CD4-positive, alpha-beta memory T cell (primary cell): Measurements from ENCODE around the gene SNRPN. TPM values are rescaled to one million over a fixed set of nuclear protein-coding genes. Genes with fewer than 3 reads are reported as not detected.
"Not testable (repeated sequence)": the region's sequence is repeated elsewhere in the genome, so short reads cannot be mapped to it uniquely, and the experiment has no call there.

Source experiments
- CTCF ChIA-PET: fragments of 350-600 bp; sonication (Branson Sonifier 250); formaldehyde crosslinking; loops from one replicate; lab custom pipeline; 2021; ENCODE audit warnings: inconsistent platforms; ENCODE audit not compliant: partially characterized antibody; lab: Charles Lee
- POLR2A ChIA-PET: fragments of 350-600 bp; sonication (Branson Sonifier 250); formaldehyde crosslinking; loops from one replicate; lab custom pipeline; 2021; ENCODE audit not compliant: partially characterized antibody; lab: Charles Lee
- DNase-seq, 5 donors: peaks; one replicate each; pipeline versions ENCODE4 v3.0.0 to v3.0.0-alpha.2; 2020 to 2022; ENCODE audit warnings: mixed read lengths in 1 of 5
- H3K27ac ChIP-seq: one replicate; pipeline ENCODE4 v1.7.0; 2013; ENCODE audit warnings: low read depth, low read length
- H3K27me3 ChIP-seq: 2 replicates; pipeline ENCODE4 v1.7.0; 2013; ENCODE audit warnings: mild to moderate bottlenecking, low read length, moderate library complexity; ENCODE audit not compliant: insufficient read depth
- H3K36me3 ChIP-seq: 2 replicates; pipeline ENCODE4 v1.7.0; 2013; ENCODE audit warnings: mild to moderate bottlenecking, low read length, moderate library complexity; ENCODE audit not compliant: insufficient read depth
- H3K4me1 ChIP-seq: 2 replicates; pipeline ENCODE4 v1.7.0; 2013; ENCODE audit warnings: mild to moderate bottlenecking, low read length, moderate library complexity; ENCODE audit not compliant: insufficient read depth
- H3K4me3 ChIP-seq, 2 donors: one replicate each; pipeline ENCODE4 v1.7.0; 2013; ENCODE audit warnings: low read length in 2 of 2, mild to moderate bottlenecking in 1 of 2
- H3K9me3 ChIP-seq, 2 donors: one replicate each; pipeline ENCODE4 v1.7.0; 2013; ENCODE audit warnings: low read length in 2 of 2, control low read depth in 1 of 2; ENCODE audit not compliant: control insufficient read depth in 1 of 2
- H3K27ac Mint-ChIP-seq, 7 donors: one replicate each; pipeline ENCODE4 v1.8.0; 2020 to 2021; ENCODE audit warnings: mixed read lengths in 7 of 7, mild to moderate bottlenecking in 6 of 7, inconsistent platforms in 3 of 7, moderate library complexity in 3 of 7
- H3K27me3 Mint-ChIP-seq, 2 donors: one replicate each; pipeline ENCODE4 v1.8.0; 2020 to 2021; ENCODE audit warnings: mixed read lengths in 2 of 2
- H3K36me3 Mint-ChIP-seq, 2 donors: one replicate each; pipeline ENCODE4 v1.8.0; 2020 to 2021; ENCODE audit warnings: mixed read lengths in 2 of 2, inconsistent platforms in 1 of 2, mild to moderate bottlenecking in 1 of 2
- H3K4me1 Mint-ChIP-seq, 4 donors: one replicate each; pipeline ENCODE4 v1.8.0; 2020 to 2021; ENCODE audit warnings: mixed read lengths in 4 of 4, mild to moderate bottlenecking in 1 of 4
- H3K4me3 Mint-ChIP-seq, 8 donors: one replicate each; pipeline ENCODE4 v1.8.0; 2020 to 2021; ENCODE audit warnings: mixed read lengths in 8 of 8, mild to moderate bottlenecking in 7 of 8, moderate library complexity in 6 of 8, inconsistent platforms in 3 of 8
- H3K9me3 Mint-ChIP-seq, 8 donors: one replicate each; pipeline ENCODE4 v1.8.0; 2020 to 2021; ENCODE audit warnings: mixed read lengths in 8 of 8, mild to moderate bottlenecking in 5 of 8, inconsistent platforms in 3 of 8, moderate library complexity in 1 of 8
- intact Hi-C: fragments of 100-400 bp; cut with micrococcal nuclease; formaldehyde crosslinking; loops from one replicate; pipeline ENCODE4 v1.15.1; 2023
- polyA plus RNA-seq, 2 donors: library from polyadenylated mRNA; unstranded; fragments of 300-500 nt; fragmentation: Illumina TruSeq; gene quantifications; one replicate each; pipeline ENCODE4 v1.2.3, GENCODE V29; 2021
- total RNA-seq, 2 experiments: library from RNA; stranded (reverse); gene quantifications; one replicate each; pipeline ENCODE4 v1.2.3, GENCODE V29; 2021

SNRPN gene
- total and polyA plus RNA-seq, 4 experiments from 2014 or later: 157 to 537 (median 242) TPM

DNA sequence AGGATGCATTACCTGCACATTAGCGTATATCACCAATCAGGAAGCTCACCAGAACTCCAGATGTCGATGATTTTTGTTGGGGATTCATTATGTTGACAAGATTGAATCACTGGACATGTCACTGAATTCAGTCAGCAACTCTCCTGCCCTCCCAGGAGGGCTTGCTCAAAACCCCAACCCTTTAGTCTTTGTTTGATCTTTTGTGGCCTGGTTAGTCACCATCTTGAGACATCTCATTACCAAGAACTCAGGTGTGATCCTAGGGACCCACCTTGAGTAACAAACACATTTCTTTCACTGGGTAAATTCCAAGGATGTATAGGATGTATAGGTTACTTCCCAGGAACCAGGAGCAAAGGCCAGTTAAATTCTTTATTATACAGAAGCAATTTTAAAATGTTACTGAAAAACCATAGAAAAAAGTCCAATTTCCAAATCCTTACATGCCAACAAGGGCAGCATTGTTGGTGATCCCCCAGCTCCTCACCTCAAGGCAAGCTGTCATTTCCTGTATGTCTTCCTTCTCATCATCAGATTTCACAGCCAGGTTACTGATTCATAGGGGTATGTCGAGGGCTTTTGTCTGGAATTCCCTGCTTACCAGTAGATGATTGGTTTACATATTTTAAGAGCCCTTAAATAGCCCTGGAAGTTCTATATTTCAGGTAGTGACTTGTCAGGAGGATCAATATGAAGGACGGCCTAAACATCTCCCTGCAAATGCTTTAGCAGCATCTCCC is 11.7 kb downstream of the SNRPN start:
- peaks cover 0 to 65% (median 38%) of the 10 kb centered on the region in 8 donors for H3K9me3 Mint-ChIP-seq

DNA sequence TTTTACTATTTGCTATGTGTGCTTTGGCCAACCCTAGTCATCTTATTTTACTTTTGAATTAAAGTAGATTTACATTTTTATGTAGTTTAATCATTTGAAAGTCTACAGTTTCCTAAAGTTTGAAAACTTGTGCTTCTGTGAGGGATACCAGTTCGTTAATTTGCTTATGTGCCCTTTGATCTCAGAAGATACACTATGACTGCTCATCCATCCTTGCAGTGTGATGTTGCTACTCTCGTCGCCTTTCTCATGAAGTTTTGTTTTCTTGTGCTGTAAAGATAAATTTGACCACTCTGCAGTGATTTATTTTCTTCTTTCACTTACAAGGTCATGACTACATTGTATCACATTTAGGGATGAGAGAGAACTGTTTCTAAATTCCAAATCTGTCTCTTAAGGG is 16.3 kb downstream of the SNRPN start:
- intact Hi-C loops: no loop called here
- H3K36me3 Mint-ChIP-seq: peaks cover 50 to 76% of the 10 kb centered on the region in 2 donors

More for the DNA sequence above, 11.7 kb downstream of the SNRPN start:
- Histone ChIP-seq H3K27ac (no peak overlapping the region), H3K9me3 (no peaks in the 10 kb centered on the region), H3K4me1 (no peaks in the 10 kb centered on the region), H3K4me3 (no peak overlapping the region), H3K36me3 (peaks cover 42% of the 10 kb centered on the region), H3K27me3 (no peaks in the 10 kb centered on the region)
- POLR2A ChIA-PET: interaction anchor here (1.8 kb wide), 1 partner anchor 10 kb away, joined by 6 read pairs; no protein-coding TSS in a partner anchor
- CTCF ChIA-PET: no interaction called here
- Mint-ChIP-seq H3K4me3 (no peak overlapping the region), H3K4me1 (peaks cover 0 to 2% (median under 1%) of the 10 kb centered on the region in 4 donors), H3K27me3 (no peaks in the 10 kb centered on the region), H3K36me3 (peaks cover 54 to 73% of the 10 kb centered on the region in 2 donors), H3K27ac (no peak overlapping the region)
- intact Hi-C loops: no loop called here
- no peak for DNase-seq

DNA sequence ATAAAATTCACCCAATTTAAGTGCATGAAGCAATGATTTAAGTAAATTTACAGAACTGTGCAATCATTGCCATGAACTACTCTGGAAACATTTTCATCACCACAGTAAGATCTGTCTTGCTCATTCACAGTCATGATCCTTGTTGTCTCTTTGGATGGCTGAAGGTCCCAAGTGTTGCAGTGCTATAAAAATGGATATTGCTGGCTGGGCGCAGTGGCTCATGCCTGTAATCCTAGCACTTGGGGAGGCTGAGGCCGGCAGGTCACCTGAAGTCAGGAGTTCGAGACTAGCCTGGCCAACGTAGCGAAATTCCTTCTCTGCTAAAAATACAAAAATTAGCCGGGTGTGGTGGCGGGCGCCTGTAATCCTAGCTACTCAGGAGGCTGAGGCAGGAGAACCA is 17.0 kb downstream of the SNRPN start:
- no peak overlapping the region for H3K4me3 ChIP-seq

More for the DNA sequence above, 16.3 kb downstream of the SNRPN start:
- DNase-seq: no peak
- peaks cover 42% of the 10 kb centered on the region for H3K36me3 ChIP-seq
- peaks cover 3 to 72% (median 47%) of the 10 kb centered on the region in 8 donors for H3K9me3 Mint-ChIP-seq
- no peaks in the 10 kb centered on the region for H3K4me1 ChIP-seq
- no peaks in the 10 kb centered on the region for H3K9me3 ChIP-seq
- ChIA-PET POLR2A (no interaction called here), CTCF (no interaction called here)
- no peaks in the 10 kb centered on the region for H3K27me3 ChIP-seq
- H3K4me3 ChIP-seq: no peak overlapping the region
- no peak overlapping the region for H3K27ac ChIP-seq
- H3K27ac Mint-ChIP-seq: no peak overlapping the region
- H3K4me3 Mint-ChIP-seq: no peak overlapping the region
- H3K4me1 Mint-ChIP-seq: peaks cover 0 to 2% (median 0%) of the 10 kb centered on the region in 4 donors
- H3K27me3 Mint-ChIP-seq: no peaks in the 10 kb centered on the region

DNA sequence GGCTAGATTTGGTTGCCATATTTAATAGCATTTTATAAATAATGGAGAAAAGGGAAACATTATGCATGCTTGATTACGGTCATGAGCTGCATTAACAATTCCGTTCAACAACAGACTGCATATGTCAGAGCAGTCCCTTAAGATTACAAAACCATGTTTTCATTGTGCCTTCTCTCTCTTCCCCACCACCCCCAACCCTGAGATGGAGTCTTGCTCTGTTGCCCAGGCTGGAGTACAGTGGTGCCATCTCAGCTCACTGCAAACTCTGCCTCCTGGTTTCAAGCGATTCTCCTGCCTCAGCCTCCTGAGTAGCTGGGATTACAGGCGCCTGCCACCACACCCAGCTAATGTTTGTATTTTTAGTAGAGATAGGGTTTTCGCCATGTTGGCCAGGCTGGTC is 17.9 kb downstream of the SNRPN start:
- POLR2A ChIA-PET: not testable (repeated sequence)
- peaks cover 3 to 73% (median 51%) of the 10 kb centered on the region in 8 donors for H3K9me3 Mint-ChIP-seq

More for the DNA sequence above, 17.0 kb downstream of the SNRPN start:
- Mint-ChIP-seq H3K4me1 (peaks cover 0 to 2% (median 0%) of the 10 kb centered on the region in 4 donors), H3K27ac (no peak overlapping the region), H3K9me3 (peaks cover 3 to 72% (median 50%) of the 10 kb centered on the region in 8 donors), H3K27me3 (no peaks in the 10 kb centered on the region), H3K36me3 (peaks cover 51 to 76% of the 10 kb centered on the region in 2 donors), H3K4me3 (no peak overlapping the region)
- DNase-seq: no peak
- no peaks in the 10 kb centered on the region for H3K4me1 ChIP-seq
- ChIA-PET CTCF (no interaction called here), POLR2A (no interaction called here)
- H3K36me3 ChIP-seq: peaks cover 39% of the 10 kb centered on the region
- no peaks in the 10 kb centered on the region for H3K9me3 ChIP-seq
- H3K27me3 ChIP-seq: no peaks in the 10 kb centered on the region
- no peak overlapping the region for H3K27ac ChIP-seq
- intact Hi-C loops: no loop called here

DNA sequence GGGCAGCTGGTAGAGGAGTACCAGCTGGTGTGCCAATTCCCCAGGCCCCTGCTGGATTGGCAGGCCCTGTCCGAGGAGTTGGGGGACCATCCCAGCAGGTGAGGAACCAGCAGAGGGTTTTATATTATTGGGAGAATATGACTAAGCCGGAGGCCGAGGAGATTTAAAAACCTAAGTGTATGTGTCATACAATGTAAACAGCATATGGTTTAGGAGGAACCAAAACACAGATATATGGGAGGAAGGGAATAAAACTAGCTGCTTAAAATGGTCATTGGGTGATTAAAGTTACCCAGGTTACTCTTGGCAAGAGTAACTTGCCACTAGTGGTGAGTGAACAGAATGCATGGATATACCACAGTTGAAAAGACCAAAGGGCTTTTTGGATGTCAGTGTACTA is 22.1 kb downstream of the SNRPN start:
- Histone ChIP-seq H3K27ac (no peak overlapping the region), H3K36me3 (peaks cover 62% of the 10 kb centered on the region), H3K27me3 (no peaks in the 10 kb centered on the region), H3K9me3 (no peaks in the 10 kb centered on the region), H3K4me3 (no peak overlapping the region), H3K4me1 (no peaks in the 10 kb centered on the region)
- H3K27ac Mint-ChIP-seq: peak overlapping the region in 1 of 7 donors; percentile 25
- no peak overlapping the region for H3K4me3 Mint-ChIP-seq
- POLR2A ChIA-PET: no interaction called here
- peaks cover 58 to 82% of the 10 kb centered on the region in 2 donors for H3K36me3 Mint-ChIP-seq
- peaks cover 0 to 2% (median 0%) of the 10 kb centered on the region in 4 donors for H3K4me1 Mint-ChIP-seq
- no peaks in the 10 kb centered on the region for H3K27me3 Mint-ChIP-seq
- peaks cover 3 to 78% (median 55%) of the 10 kb centered on the region in 8 donors for H3K9me3 Mint-ChIP-seq
- CTCF ChIA-PET: no interaction called here
- no peak for DNase-seq
- intact Hi-C loops: no loop called here

More for the DNA sequence above, 17.9 kb downstream of the SNRPN start:
- H3K9me3 ChIP-seq, H3K4me1 Mint-ChIP-seq, H3K4me3 Mint-ChIP-seq, H3K4me3 ChIP-seq, CTCF ChIA-PET, H3K27me3 ChIP-seq, DNase-seq, intact Hi-C loops, H3K4me1 ChIP-seq, H3K27ac ChIP-seq, H3K27ac Mint-ChIP-seq, H3K27me3 Mint-ChIP-seq: not testable (repeated sequence)
- peaks cover 51 to 78% of the 10 kb centered on the region in 2 donors for H3K36me3 Mint-ChIP-seq
- peaks cover 43% of the 10 kb centered on the region for H3K36me3 ChIP-seq

GRCh38 chr15:24977686-24978085 is 22.9 kb downstream of the SNRPN start:
- intact Hi-C loops: no loop called here
- Histone ChIP-seq H3K36me3 (peaks cover 70% of the 10 kb centered on the region), H3K9me3 (no peaks in the 10 kb centered on the region), H3K27me3 (no peaks in the 10 kb centered on the region), H3K4me1 (no peaks in the 10 kb centered on the region), H3K4me3 (no peak overlapping the region), H3K27ac (no peak overlapping the region)
- DNase-seq: no peak
- H3K36me3 Mint-ChIP-seq: peaks cover 61 to 85% of the 10 kb centered on the region in 2 donors
- H3K27me3 Mint-ChIP-seq: no peaks in the 10 kb centered on the region
- CTCF ChIA-PET: no interaction called here
- H3K4me1 Mint-ChIP-seq: peaks cover 0 to 2% (median 0%) of the 10 kb centered on the region in 4 donors
- H3K9me3 Mint-ChIP-seq: peaks cover 3 to 82% (median 61%) of the 10 kb centered on the region in 8 donors
- no peak overlapping the region for H3K27ac Mint-ChIP-seq
- POLR2A ChIA-PET: no interaction called here
- no peak overlapping the region for H3K4me3 Mint-ChIP-seq

- Mint-ChIP-seq H3K4me3 (no peak overlapping the region), H3K4me1 (peaks cover 0 to 2% (median 0%) of the 10 kb centered on the region in 4 donors), H3K27me3 (no peaks in the 10 kb centered on the region), H3K36me3 (peaks cover 68 to 88% of the 10 kb centered on the region in 2 donors), H3K27ac (no peak overlapping the region), H3K9me3 (peaks cover 4 to 86% (median 69%) of the 10 kb centered on the region in 8 donors)
- Histone ChIP-seq H3K36me3 (peaks cover 30% of the 10 kb centered on the region), H3K4me3 (no peak overlapping the region), H3K27ac (no peak overlapping the region), H3K27me3 (no peaks in the 10 kb centered on the region), H3K4me1 (no peaks in the 10 kb centered on the region), H3K9me3 (no peaks in the 10 kb centered on the region)
- POLR2A ChIA-PET: no interaction called here
- no peak for DNase-seq
- intact Hi-C loops: no loop called here
- CTCF ChIA-PET: no interaction called here
Measured at GRCh38 chr15:24985224-24985623, 30.4 kb downstream of the SNRPN start.
